SK-N-SH (cell line): Measurements from ENCODE around the gene NKX6-2.
"Not testable (repeated sequence)": the region's sequence is repeated elsewhere in the genome, so short reads cannot be mapped to it uniquely, and the experiment has no call there.

Source experiments
- CHD2 ChIP-seq: fragments of 150-350 bp; IDR thresholded peaks from 2 replicates; pipeline ENCODE4 v1.6.1; 2018; ENCODE audit warnings: low read length; ENCODE audit not compliant: partially characterized antibody
- EP300 ChIP-seq, 2 experiments: IDR thresholded peaks; 2 replicates each; pipeline versions ENCODE4 v1.4.0 to v1.6.1; 2012; ENCODE audit warnings: borderline replicate concordance in 1 of 2, low read depth in 1 of 2, low read length in 1 of 2
- EZH2phosphoT487 ChIP-seq: fragments of 200-600 bp; sonication (generic); IDR thresholded peaks from 2 replicates; pipeline ENCODE4 v1.6.1; 2017; ENCODE audit warnings: low read depth, mixed run types, mild to moderate bottlenecking, antibody characterized with exemption, moderate library complexity, borderline replicate concordance
- POLR2AphosphoS5 ChIP-seq: IDR thresholded peaks from 2 replicates; pipeline ENCODE4 v1.6.1; 2012; ENCODE audit warnings: low read depth, low read length
- RFX5 ChIP-seq: IDR thresholded peaks from 2 replicates; pipeline ENCODE4 v1.6.1; 2012; ENCODE audit warnings: mild to moderate bottlenecking, improper control_type of control experiment, low read length
- SMC3 ChIP-seq: IDR thresholded peaks from 2 replicates; pipeline ENCODE4 v1.6.1; 2012; ENCODE audit warnings: low read depth, low read length, improper control_type of control experiment
- TAF1 ChIP-seq: IDR thresholded peaks from 2 replicates; pipeline ENCODE4 v1.6.1; 2012; ENCODE audit warnings: low read depth, mild to moderate bottlenecking, low read length, moderate library complexity, borderline replicate concordance
- TEAD4 ChIP-seq: IDR thresholded peaks from 2 replicates; pipeline ENCODE4 v1.4.0; 2012; ENCODE audit warnings: mild to moderate bottlenecking, borderline replicate concordance; ENCODE audit not compliant: insufficient read depth
- TF ChIP-seq, protein P1 (sequence below): IDR thresholded peaks from 2 replicates; pipeline ENCODE4 v1.6.1; 2012; ENCODE audit warnings: mild to moderate bottlenecking, low read depth, low read length, moderate library complexity
- TF ChIP-seq, protein P2 (sequence below): fragments of 150-350 bp; IDR thresholded peaks from 2 replicates; pipeline ENCODE4 v1.6.1; 2017; ENCODE audit warnings: antibody characterized with exemption, low read length, low read depth, borderline replicate concordance
- TF ChIP-seq, protein P3 (sequence below): IDR thresholded peaks from 2 replicates; pipeline ENCODE4; 2012
- TF ChIP-seq, protein P4 (sequence below): fragments of 200-600 bp; sonication (generic); IDR thresholded peaks from 2 replicates; pipeline ENCODE4 v1.6.1; 2017; ENCODE audit warnings: antibody characterized with exemption, mild to moderate bottlenecking, moderate library complexity

DNA sequence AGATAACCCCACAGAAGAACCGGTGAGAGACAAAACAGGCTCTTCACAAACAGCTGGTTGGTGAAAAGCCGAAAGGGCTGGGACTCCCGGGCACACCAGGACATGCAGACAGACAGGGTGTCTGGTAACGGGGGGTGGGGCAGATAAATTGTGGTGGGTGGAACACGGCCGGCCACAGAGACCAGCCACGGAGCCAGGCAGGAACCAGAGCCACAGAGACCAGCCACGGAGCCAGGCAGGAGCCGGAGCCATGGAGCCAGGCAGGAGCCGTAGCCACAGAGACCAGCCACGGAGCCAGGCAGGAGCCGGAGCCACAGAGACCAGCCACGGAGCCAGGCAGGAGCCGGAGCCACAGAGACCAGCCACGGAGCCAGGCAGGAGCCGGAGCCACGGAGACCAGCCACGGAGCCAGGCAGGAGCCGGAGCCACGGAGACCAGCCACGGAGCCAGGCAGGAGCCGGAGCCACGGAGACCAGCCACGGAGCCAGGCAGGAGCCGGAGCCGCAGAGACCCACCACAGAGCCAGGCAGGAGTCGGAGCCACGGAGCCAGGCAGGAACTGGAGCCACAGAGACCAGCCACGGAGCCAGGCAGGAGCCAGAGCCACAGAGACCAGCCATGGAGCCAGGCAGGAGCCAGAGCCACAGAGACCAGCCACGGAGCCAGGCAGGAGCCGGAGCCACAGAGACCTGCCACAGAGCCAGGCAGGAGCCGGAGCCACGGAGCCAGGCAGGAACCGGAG, 40.0 kb upstream of the NKX6-2 start:
- TF ChIP-seq POLR2AphosphoS5; EZH2phosphoT487; SMC3; TAF1; RFX5; TEAD4; CHD2; EP300 (IDR thresholded peaks at IDR 0.05; ENCODE audit: borderline replicate concordance in 1 of 2, low read depth in 1 of 2, low read length in 1 of 2): not testable (repeated sequence)
- TF ChIP-seq, protein P1, sequence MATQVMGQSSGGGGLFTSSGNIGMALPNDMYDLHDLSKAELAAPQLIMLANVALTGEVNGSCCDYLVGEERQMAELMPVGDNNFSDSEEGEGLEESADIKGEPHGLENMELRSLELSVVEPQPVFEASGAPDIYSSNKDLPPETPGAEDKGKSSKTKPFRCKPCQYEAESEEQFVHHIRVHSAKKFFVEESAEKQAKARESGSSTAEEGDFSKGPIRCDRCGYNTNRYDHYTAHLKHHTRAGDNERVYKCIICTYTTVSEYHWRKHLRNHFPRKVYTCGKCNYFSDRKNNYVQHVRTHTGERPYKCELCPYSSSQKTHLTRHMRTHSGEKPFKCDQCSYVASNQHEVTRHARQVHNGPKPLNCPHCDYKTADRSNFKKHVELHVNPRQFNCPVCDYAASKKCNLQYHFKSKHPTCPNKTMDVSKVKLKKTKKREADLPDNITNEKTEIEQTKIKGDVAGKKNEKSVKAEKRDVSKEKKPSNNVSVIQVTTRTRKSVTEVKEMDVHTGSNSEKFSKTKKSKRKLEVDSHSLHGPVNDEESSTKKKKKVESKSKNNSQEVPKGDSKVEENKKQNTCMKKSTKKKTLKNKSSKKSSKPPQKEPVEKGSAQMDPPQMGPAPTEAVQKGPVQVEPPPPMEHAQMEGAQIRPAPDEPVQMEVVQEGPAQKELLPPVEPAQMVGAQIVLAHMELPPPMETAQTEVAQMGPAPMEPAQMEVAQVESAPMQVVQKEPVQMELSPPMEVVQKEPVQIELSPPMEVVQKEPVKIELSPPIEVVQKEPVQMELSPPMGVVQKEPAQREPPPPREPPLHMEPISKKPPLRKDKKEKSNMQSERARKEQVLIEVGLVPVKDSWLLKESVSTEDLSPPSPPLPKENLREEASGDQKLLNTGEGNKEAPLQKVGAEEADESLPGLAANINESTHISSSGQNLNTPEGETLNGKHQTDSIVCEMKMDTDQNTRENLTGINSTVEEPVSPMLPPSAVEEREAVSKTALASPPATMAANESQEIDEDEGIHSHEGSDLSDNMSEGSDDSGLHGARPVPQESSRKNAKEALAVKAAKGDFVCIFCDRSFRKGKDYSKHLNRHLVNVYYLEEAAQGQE, result not testable (repeated sequence)
- TF ChIP-seq, protein P2, sequence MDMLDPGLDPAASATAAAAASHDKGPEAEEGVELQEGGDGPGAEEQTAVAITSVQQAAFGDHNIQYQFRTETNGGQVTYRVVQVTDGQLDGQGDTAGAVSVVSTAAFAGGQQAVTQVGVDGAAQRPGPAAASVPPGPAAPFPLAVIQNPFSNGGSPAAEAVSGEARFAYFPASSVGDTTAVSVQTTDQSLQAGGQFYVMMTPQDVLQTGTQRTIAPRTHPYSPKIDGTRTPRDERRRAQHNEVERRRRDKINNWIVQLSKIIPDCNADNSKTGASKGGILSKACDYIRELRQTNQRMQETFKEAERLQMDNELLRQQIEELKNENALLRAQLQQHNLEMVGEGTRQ, result not testable (repeated sequence)
- TF ChIP-seq, protein P3, sequence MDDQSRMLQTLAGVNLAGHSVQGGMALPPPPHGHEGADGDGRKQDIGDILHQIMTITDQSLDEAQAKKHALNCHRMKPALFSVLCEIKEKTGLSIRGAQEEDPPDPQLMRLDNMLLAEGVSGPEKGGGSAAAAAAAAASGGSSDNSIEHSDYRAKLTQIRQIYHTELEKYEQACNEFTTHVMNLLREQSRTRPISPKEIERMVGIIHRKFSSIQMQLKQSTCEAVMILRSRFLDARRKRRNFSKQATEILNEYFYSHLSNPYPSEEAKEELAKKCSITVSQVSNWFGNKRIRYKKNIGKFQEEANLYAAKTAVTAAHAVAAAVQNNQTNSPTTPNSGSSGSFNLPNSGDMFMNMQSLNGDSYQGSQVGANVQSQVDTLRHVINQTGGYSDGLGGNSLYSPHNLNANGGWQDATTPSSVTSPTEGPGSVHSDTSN, result not testable (repeated sequence)
- TF ChIP-seq, protein P4, sequence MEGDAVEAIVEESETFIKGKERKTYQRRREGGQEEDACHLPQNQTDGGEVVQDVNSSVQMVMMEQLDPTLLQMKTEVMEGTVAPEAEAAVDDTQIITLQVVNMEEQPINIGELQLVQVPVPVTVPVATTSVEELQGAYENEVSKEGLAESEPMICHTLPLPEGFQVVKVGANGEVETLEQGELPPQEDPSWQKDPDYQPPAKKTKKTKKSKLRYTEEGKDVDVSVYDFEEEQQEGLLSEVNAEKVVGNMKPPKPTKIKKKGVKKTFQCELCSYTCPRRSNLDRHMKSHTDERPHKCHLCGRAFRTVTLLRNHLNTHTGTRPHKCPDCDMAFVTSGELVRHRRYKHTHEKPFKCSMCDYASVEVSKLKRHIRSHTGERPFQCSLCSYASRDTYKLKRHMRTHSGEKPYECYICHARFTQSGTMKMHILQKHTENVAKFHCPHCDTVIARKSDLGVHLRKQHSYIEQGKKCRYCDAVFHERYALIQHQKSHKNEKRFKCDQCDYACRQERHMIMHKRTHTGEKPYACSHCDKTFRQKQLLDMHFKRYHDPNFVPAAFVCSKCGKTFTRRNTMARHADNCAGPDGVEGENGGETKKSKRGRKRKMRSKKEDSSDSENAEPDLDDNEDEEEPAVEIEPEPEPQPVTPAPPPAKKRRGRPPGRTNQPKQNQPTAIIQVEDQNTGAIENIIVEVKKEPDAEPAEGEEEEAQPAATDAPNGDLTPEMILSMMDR, result not testable (repeated sequence)
